ENCODE data around the gene GNAZ. TPM values are rescaled to one million over a fixed set of nuclear protein-coding genes. Genes with fewer than 3 reads are reported as not detected.
"Not testable (repeated sequence)": the region's sequence is repeated elsewhere in the genome, so short reads cannot be mapped to it uniquely, and the experiment has no call there.

Gene GNAZ
- polyA plus RNA-seq, 6 donors from 2014 or later: 0.39 to 4.7 (median 2.3) TPM; not detected in 1

GRCh38 chr22:23034621-23035556, 35.4 kb upstream of the GNAZ start:
- ATAC-seq (ENCODE audit: low read depth in 2 of 2) (peak; percentile 36 to 40), DNase-seq (peak; percentile 35)
- peak overlapping the region; percentile 78 to 98 (median 96) for H3K27ac Mint-ChIP-seq
- H3K27me3 Mint-ChIP-seq: no peaks in the 10 kb centered on the region
- H3K9me3 Mint-ChIP-seq: peaks cover 0 to 8% (median 0%) of the 10 kb centered on the region in 7 donors
- peak overlapping the region in 6 of 8 donors; percentile 22 to 89 (median 76) for H3K4me3 Mint-ChIP-seq
- H3K36me3 Mint-ChIP-seq: no peaks in the 10 kb centered on the region
- H3K4me1 Mint-ChIP-seq: peaks cover 52 to 65% (median 64%) of the 10 kb centered on the region in 3 donors

- peak overlapping the region; percentile 57 to 89 (median 78) for H3K4me3 Mint-ChIP-seq
Observed at GRCh38 chr22:23035557-23036277, 34.6 kb upstream of the GNAZ start.

GRCh38 chr22:23036684-23037428, 33.5 kb upstream of the GNAZ start:
- Mint-ChIP-seq H3K27ac (peak overlapping the region; percentile 91 to 98 (median 96)), H3K4me3 (peak overlapping the region; percentile 56 to 89 (median 78)), H3K27me3 (no peaks in the 10 kb centered on the region), H3K4me1 (peaks cover 52 to 65% (median 64%) of the 10 kb centered on the region in 3 donors), H3K36me3 (no peaks in the 10 kb centered on the region), H3K9me3 (peaks cover 0 to 6% (median 0%) of the 10 kb centered on the region in 7 donors)
- DNase-seq (no peak), ATAC-seq (ENCODE audit: low read depth in 2 of 2) (peak in 1 of 2 donors; percentile 13)

More at GRCh38 chr22:23035557-23036277, 34.6 kb upstream of the GNAZ start:
- Mint-ChIP-seq H3K36me3 (no peaks in the 10 kb centered on the region), H3K9me3 (peaks cover 0 to 8% (median 0%) of the 10 kb centered on the region in 7 donors), H3K4me1 (peaks cover 52 to 65% (median 64%) of the 10 kb centered on the region in 3 donors), H3K27me3 (no peaks in the 10 kb centered on the region), H3K27ac (peak overlapping the region; percentile 91 to 98 (median 96))
- DNase-seq (peak; percentile 68), ATAC-seq (ENCODE audit: low read depth in 2 of 2) (peak; percentile 81 to 83)

- Mint-ChIP-seq H3K27ac (peak overlapping the region in 5 of 6 donors; percentile 38 to 95 (median 89)), H3K9me3 (peaks cover 0 to 1% (median 0%) of the 10 kb centered on the region in 7 donors), H3K36me3 (no peaks in the 10 kb centered on the region), H3K4me1 (peaks cover 52 to 63% (median 57%) of the 10 kb centered on the region in 3 donors), H3K27me3 (no peaks in the 10 kb centered on the region), H3K4me3 (peak overlapping the region in 6 of 8 donors; percentile 40 to 85 (median 67))
- no peak for ATAC-seq (ENCODE audit: low read depth in 2 of 2)
- DNase-seq: peak; percentile 18
Observed at GRCh38 chr22:23037429-23038333, 32.6 kb upstream of the GNAZ start.

- DNase-seq (no peak), ATAC-seq (ENCODE audit: low read depth in 2 of 2) (no peak)
- H3K9me3 Mint-ChIP-seq: peaks cover 0 to 1% (median 0%) of the 10 kb centered on the region in 7 donors
- H3K4me3 Mint-ChIP-seq: peak overlapping the region in 5 of 8 donors; percentile 40 to 78 (median 71)
- H3K4me1 Mint-ChIP-seq: peaks cover 46 to 57% (median 51%) of the 10 kb centered on the region in 3 donors
- H3K27ac Mint-ChIP-seq: peak overlapping the region in 5 of 6 donors; percentile 38 to 77 (median 71)
- no peaks in the 10 kb centered on the region for H3K27me3 Mint-ChIP-seq
- no peaks in the 10 kb centered on the region for H3K36me3 Mint-ChIP-seq
Observed at GRCh38 chr22:23038334-23038642, 32.0 kb upstream of the GNAZ start.

- H3K27me3 Mint-ChIP-seq: no peaks in the 10 kb centered on the region
- H3K9me3 Mint-ChIP-seq: peaks cover 0 to 1% (median 0%) of the 10 kb centered on the region in 7 donors
- H3K4me3 Mint-ChIP-seq: peak overlapping the region in 1 of 8 donors; percentile 78
- ATAC-seq (ENCODE audit: low read depth in 2 of 2) (no peak), DNase-seq (no peak)
- no peaks in the 10 kb centered on the region for H3K36me3 Mint-ChIP-seq
- H3K27ac Mint-ChIP-seq: no peak overlapping the region
- H3K4me1 Mint-ChIP-seq: peaks cover 42 to 50% (median 44%) of the 10 kb centered on the region in 3 donors
Observed at GRCh38 chr22:23038902-23039301, 31.4 kb upstream of the GNAZ start.

GRCh38 chr22:23042179-23042578, 28.1 kb upstream of the GNAZ start:
- ATAC-seq (ENCODE audit: low read depth in 2 of 2): no peak
- H3K27ac Mint-ChIP-seq: no peak overlapping the region
- H3K4me1 Mint-ChIP-seq: peaks cover 14 to 18% (median 15%) of the 10 kb centered on the region in 3 donors
- peaks cover 0 to 10% (median 4%) of the 10 kb centered on the region in 7 donors for H3K9me3 Mint-ChIP-seq
- H3K36me3 Mint-ChIP-seq: no peaks in the 10 kb centered on the region
- no peak for DNase-seq
- no peaks in the 10 kb centered on the region for H3K27me3 Mint-ChIP-seq
- no peak overlapping the region for H3K4me3 Mint-ChIP-seq

- Mint-ChIP-seq H3K36me3 (no peaks in the 10 kb centered on the region), H3K4me3 (no peak overlapping the region), H3K9me3 (peaks cover 0 to 16% (median 2%) of the 10 kb centered on the region in 7 donors), H3K27ac (no peak overlapping the region), H3K27me3 (no peaks in the 10 kb centered on the region), H3K4me1 (peaks cover 0 to 3% (median 0%) of the 10 kb centered on the region in 3 donors)
- DNase-seq (no peak), ATAC-seq (ENCODE audit: low read depth in 2 of 2) (no peak)
Observed at GRCh38 chr22:23044570-23044969, 25.7 kb upstream of the GNAZ start.

GRCh38 chr22:23045461-23045860, 24.9 kb upstream of the GNAZ start:
- DNase-seq: no peak
- Mint-ChIP-seq H3K36me3 (no peaks in the 10 kb centered on the region), H3K27ac (no peak overlapping the region), H3K9me3 (peaks cover 0 to 16% (median 2%) of the 10 kb centered on the region in 7 donors), H3K27me3 (no peaks in the 10 kb centered on the region), H3K4me1 (peaks cover 0 to 12% (median 2%) of the 10 kb centered on the region in 3 donors), H3K4me3 (no peak overlapping the region)
- ATAC-seq (ENCODE audit: low read depth in 2 of 2): no peak

GRCh38 chr22:23047265-23047664, 23.1 kb upstream of the GNAZ start:
- Mint-ChIP-seq H3K4me3 (no peak overlapping the region), H3K4me1 (peaks cover 0 to 18% (median 8%) of the 10 kb centered on the region in 3 donors), H3K27me3 (no peaks in the 10 kb centered on the region), H3K36me3 (no peaks in the 10 kb centered on the region), H3K9me3 (peaks cover 0 to 16% (median 2%) of the 10 kb centered on the region in 7 donors), H3K27ac (peak overlapping the region in 1 of 6 donors; percentile 20)
- no peak for DNase-seq
- ATAC-seq (ENCODE audit: low read depth in 2 of 2): no peak

- ATAC-seq (ENCODE audit: low read depth in 2 of 2) (no peak), DNase-seq (no peak)
- Mint-ChIP-seq H3K27me3 (no peaks in the 10 kb centered on the region), H3K36me3 (no peaks in the 10 kb centered on the region), H3K4me3 (peak overlapping the region in 1 of 8 donors; percentile 44), H3K9me3 (peaks cover 0 to 16% (median 2%) of the 10 kb centered on the region in 7 donors), H3K27ac (no peak overlapping the region), H3K4me1 (peaks cover 0 to 18% (median 8%) of the 10 kb centered on the region in 3 donors)
Observed at GRCh38 chr22:23047742-23048141, 22.6 kb upstream of the GNAZ start.

- H3K36me3 Mint-ChIP-seq; H3K27ac Mint-ChIP-seq; DNase-seq; H3K4me3 Mint-ChIP-seq; ATAC-seq (ENCODE audit: low read depth in 2 of 2); H3K27me3 Mint-ChIP-seq: not testable (repeated sequence)
- Mint-ChIP-seq H3K9me3 (peaks cover 0 to 16% (median 3%) of the 10 kb centered on the region in 7 donors), H3K4me1 (peaks cover 15 to 34% (median 24%) of the 10 kb centered on the region in 3 donors)
Observed at GRCh38 chr22:23050546-23050945, 19.8 kb upstream of the GNAZ start.

Measured in naive B cell (primary cell).